ENCODE measurements around the gene AOC1.

GRCh38 chr7:150820148-150820547, 32.2 kb upstream of the AOC1 start:
- no peak for TF ChIP-seq CTCF (IDR thresholded peaks at IDR 0.05)
- no peak for TF ChIP-seq POLR2A (IDR thresholded peaks at IDR 0.05)

Data from right lobe of liver (tissue), 4 donors.